HPDE6-E6E7 (cell line): ENCODE measurements around the gene WDR27.
"Not testable (repeated sequence)": the region's sequence is repeated elsewhere in the genome, so short reads cannot be mapped to it uniquely, and the experiment has no call there.

ENCODE experiments used
- DNase-seq: peaks from one replicate; pipeline ENCODE4 v3.0.0; 2011; ENCODE audit warnings: missing footprints; ENCODE audit errors: extremely low spot score

Gene WDR27

DNA sequence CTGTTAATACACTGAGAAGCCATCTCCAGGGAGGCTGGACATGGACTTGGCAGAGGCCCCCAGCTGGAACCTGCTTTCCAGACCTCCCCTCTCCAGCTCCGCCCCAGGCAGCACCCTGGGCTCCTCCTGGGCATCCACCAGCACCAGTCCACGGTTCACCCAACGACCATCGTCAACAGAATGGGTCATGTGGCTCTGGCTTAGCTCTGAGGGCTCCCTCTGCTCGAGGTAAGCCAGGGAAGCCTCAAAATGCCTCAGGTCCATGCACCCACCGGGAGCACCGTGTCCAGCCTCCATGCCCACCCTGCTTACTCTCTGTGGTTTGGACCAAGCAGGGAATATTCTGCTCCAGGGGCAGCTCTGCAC lies 40.5 kb downstream of the WDR27 start:
- no peak for DNase-seq

DNA sequence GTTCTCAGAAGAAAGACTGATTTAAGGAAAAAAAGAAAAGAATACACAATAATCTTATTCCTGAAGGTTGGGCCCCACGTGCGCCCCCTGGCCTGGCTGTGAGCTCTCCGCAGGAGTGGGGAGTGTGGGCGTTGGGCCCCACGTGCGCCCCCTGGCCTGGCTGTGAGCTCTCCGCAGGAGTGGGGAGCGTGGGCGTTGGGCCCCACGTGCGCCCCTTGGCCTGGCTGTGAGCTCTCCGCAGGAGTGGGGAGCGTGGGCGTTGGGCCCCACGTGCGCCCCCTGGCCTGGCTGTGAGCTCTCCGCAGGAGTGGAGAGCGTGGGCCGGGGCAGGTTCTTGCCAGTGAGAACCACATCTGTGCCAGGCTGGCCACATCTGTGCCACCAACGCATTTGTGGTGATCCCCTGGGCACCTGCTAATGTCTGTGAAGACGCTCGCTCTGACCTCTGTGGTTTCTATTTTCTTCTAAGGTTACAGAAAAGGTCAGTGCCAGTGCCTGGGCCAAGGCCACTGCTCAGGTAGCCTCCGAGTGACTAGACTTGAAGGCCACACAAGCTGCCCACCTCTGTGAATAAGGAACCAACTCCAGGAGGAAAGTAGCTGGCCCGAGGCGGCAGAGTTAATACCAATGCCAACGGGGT lies 41.0 kb downstream of the WDR27 start:
- no peak for DNase-seq

DNA sequence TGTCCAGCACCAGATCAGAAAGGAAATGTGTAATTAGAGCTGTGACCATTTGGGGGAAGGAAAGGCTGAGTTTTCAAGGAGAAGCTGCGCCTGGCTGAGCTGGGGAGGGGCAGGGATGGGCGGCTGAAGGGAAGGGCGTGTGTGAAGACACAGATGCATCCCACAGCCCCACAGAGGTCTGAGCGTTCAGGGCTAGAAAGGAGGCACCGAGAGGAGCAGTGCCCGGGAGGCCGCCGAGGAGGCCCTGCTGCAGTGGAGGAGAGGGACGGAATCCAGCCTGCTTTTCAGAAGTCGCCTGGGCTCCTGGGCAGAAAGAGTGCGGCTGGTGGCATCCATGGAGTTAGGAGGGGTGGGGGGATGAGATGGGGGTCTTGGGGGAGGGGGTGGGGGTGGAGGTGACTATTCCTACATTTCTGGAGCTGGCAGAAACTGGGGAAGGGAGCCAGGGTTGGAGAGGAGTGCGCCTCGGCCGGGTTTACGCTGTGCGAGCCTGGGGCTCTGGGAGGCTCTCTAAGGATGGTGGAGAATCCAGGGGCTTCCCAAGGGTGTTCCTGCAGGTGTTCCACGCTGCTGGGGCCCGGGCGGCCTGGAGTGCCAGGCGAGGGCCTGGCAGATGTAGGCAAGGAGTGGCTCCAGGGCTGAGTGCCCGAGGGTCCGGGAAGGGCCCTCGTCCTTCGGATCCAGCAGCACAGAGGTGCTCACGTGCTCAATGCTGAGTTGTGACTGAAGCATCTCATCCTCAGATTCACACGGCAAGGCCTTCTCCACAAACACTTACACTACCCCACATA lies 41.8 kb downstream of the WDR27 start:
- no peak for DNase-seq

DNA sequence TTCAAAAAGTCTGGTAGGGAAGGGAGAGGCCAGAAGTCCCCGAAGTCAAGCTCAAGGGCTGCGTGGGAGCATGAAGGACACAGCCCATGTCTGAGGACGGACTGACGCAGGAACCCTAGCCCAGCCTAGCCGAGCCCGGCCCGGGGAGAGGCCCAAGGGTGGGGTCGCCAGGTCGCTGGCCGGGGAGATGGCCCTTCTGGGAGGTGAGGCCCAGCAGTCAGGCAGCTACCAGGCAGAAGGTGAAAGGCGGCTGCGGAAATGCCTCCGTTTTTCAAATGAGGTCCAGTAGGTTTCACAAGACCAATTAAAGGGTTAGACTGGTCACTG lies 44.6 kb downstream of the WDR27 start:
- no peak for DNase-seq

DNA sequence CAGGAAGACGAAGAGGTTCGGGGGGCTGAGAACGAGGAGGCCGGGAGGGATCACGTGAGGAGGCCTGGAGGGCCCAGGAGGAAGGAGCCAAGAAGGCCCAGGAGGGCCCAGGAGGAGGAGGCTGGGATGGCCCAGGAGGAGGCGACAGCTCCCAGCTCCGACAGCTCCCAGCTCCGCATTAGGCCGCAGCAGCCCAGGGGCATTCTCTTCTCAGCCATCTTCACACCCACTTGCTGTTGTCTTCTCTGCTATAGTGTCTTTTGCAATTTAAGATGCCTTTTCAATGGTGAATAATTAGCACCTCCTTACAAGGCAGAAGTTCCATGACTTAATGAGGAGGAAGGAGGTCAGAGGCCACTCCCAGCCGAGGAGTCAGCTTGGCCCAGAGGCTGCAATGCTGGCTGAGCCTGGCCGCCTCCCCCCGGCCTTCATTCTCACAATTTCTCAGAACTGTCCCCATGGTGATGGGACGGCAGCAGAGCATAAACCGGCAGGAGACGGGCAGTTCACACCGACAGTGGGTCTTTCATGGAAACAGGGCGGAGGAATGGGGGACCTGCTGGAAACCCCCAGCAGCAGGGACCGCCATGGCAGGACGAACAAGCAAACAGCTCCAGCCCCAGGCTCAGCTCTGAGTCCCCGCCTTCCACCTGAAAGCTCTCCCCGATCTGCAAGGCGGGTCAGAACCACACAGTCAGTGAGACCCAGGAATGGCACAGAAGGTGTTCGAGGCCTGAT lies 45.1 kb downstream of the WDR27 start:
- DNase-seq: no peak

DNA sequence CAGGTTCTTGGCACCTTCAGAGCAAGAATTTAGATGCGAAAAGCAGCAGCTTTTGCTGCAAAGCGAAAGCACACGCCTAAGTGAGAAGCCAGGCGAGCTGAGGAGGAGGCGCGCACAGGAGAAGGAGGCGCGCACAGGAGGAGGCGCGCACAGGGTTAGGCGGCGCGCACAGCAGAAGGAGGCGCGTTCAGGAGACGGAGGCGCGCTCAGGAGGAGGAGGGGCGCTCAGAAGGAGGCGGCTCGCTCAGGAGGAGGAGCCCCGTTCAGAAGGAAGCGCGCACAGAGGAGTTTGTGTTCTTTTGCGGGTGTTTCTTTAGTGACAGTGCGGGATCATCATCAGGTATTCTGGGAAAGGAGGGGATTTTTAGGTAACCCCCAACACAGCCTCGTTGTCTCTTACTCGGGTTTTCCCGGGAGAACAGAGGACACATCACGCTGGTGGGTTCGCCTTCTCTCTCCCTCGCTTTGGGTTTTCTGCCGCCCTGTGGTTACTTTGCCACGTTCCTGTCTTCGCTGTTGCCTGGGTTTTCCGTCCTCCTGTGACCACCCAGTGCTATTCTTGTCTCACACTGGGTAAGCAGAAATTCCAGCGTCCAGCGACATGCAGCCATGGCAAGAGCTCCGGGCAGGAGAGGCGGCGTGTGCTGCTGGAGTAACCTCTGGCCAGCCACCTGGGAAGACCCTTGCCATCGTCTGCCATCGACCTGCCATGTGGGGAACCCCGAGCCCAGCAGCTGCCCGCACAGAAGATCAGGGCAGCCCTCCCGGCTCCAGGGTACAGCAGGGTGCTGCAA lies 47.0 kb downstream of the WDR27 start:
- DNase-seq: peak; percentile 22

DNA sequence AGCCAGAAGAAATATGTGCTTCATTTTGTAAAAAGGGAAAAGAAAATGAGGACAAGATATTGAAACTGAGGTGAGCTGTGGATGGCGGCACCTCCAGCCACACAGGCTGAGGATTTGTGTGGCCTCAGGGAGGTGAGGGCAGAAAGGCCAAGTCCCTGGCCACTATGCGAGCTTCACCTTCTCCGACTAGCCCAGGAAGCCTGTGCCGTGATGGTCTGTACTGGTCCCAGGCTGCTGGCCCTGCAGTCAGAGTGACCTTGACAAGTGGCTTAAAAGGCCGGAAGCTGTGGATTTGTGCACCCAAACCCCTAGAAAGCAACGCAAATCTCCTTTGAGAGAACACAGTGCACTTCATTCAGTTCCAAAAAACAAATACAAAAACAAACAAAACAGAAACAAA lies 48.1 kb downstream of the WDR27 start:
- no peak for DNase-seq

DNA sequence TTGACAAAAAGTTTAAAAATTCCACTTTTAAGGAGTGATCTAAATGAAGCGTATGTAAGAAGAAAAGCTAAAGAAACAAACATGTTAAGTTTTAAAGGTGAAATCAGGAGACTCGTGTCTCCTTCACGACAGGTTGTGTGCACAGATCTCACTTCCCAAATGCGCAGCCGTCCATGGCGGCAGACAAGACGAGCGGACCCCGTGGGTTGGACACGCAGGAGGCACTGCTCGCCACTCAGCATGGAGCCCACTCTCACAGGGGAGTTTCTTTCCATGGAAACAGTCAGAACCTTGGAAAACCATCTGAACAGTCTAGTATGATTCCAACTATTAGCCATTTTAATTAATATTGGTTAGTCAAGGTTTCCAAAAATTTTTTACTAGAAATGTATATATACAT lies 48.9 kb downstream of the WDR27 start:
- no peak for DNase-seq

DNA sequence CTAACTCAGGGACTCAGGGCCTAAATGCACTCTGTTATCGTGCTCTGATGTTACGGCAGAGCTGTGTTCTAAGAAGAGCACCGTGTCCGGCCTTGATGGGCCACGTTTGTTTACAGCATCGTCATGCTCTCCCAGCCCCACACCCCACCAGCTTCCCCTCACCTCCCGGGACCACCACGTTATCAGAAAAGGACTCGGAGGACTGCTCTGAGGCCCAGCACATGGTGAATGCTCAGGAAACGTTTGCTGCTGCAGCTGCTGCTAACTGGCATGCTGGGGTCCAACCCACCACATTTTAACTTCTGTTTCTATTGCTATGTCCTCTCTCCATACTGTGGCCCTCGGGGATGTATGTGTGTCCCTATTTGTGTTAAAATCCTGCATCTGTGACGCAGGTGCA lies 50.3 kb downstream of the WDR27 start:
- DNase-seq: no peak

DNA sequence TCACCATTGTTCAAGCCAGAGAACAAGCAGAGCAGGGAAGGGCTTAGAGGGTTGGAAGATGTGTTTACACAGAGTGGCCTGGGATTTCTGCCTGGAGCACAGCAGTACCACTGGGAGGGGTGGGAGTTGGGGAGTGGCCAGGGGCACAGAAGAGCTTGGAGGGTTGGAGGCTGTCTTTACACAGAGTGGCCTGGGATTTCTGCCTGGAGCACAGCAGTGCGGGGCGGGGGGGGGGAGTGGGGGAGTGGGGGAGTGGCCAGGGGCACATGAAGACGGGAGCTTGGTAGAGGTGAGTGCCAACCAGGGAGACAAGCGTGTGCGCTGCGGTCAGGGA lies 50.9 kb downstream of the WDR27 start:
- DNase-seq: no peak

DNA sequence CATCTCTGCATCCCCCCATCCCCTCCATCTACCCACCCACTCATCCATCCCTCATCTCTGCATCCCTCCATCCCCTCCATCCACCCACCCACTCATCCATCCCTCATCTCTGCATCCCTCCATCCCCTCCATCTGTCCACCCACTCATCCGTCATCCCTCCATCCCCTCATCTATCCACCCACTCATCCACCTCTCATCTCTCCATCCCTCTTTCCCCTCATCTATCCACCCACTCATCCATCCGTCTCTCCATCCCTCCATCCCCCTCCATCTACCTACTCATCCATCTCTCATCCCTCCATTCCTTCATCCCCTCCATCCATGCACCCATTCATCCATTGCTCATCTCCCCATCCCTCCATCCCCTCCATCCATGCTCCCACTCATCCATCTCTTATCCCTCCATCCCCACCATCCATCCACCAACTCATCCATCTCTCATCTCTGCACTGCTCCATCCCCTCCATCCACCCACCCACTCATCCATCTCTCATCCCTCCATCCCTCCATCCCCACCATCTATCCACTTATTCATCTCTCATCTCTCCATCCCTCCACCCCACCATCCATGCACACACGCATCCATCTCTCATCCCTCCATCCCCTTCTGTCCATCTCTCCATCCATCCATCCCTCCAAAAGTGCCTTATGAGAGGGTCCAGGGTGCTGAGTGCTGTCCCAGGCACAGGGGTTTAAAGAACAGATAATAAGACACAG lies 51.4 kb downstream of the WDR27 start:
- DNase-seq: no peak

DNA sequence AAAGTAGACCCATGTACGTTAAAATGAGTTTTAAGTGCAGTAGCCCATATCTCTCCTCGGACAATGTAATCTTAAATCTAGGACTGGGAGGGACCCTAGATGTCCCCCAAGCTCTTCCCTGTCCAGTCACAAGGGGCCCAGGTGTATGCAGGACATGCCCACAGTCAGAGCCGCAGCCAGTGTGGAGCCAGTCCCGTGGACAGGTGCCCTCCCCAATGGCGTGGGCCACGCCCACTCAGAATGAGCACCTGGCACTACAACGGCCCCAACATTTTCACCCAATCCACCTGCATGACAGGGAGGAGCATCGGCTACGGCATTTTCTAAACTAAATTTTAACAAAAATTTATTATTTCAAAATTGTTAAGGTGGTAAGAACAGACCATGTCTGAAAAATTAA lies 53.2 kb downstream of the WDR27 start:
- no peak for DNase-seq

DNA sequence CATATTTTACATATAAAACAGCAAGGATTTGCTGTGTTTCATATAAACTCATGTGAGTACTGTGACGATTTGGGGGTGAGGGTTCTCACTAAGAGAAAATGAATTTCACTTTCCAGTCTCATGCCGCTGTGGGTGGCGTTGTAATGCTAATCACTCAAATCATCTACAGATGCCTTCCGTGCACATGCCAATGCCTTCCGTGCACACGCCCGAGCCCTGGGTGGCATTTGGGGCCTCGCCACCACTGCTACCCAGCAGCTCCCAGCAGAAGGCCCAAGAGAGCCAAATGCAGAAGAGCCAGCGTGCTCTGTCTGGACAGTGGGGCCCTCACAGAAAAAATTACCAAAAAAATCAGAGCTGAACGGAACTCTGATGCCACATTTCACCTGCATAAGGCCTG lies 53.7 kb downstream of the WDR27 start:
- DNase-seq: no peak

DNA sequence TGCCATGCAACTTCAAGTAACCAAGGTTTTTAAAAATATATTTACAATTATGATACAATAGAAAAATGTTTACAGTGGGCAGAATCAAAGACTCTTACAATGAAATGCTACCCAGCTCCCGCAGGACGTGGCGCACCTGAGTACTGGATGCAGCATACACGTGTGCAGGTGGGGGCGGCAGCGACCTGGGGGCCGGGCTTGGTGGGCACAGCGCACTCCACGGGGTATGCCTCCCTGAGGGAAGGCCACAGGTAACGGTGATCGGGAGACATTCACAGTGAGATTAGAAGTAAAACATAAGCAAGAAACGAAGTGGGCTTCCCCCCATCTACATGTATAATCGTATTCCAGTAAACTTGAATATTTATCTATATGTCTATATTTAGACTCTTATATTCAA lies 54.2 kb downstream of the WDR27 start:
- DNase-seq: no peak

DNA sequence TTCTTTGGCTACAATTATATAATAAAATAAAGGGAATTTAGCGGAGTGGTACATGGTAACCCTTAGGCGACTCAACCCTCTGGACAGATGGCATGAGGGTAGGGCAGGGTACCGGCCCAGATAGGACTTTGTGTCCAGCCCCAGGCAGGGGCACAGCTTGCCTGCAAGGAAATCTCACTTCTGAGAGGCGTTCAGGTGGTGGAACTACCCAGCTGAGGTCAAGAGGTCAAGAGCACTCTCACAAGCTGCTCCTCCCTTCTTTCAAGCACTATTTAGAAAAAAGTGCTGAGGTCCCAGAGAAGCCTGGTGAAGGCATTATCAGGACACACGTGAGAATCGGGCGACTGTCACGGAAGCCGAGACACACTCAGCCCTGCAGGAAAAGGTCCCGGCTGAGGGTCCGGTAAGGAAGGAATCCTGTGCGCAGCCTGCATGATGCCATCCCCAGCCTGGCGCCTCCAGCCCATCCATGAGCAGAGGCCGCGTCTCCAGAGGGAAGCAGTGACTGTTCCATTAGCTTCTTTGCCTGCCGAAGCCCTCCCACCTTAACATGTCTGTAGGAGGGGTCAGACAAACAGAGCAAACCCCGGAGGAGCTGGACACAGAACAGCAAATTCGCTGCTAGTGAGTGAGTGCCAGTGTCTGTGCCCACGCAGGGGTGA lies 54.8 kb downstream of the WDR27 start:
- DNase-seq: no peak

DNA sequence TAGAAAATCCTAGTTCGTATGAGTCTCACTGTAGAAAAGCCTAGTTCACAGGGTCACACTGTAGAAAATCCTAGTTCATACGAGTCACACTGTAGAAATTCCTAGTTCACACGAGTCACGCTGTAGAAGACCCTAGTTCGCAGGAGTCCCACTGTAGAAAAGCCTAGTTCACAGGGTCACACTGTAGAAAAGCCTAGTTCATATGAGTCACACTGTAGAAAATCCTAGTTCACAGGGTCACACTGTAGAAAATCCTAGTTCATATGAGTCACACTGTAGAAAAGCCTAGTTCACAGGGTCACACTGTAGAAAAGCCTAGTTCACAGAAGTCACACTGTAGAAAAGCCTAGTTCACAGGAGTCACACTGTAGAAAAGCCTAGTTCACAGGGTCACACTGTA lies 56.4 kb downstream of the WDR27 start:
- not testable (repeated sequence) for DNase-seq

DNA sequence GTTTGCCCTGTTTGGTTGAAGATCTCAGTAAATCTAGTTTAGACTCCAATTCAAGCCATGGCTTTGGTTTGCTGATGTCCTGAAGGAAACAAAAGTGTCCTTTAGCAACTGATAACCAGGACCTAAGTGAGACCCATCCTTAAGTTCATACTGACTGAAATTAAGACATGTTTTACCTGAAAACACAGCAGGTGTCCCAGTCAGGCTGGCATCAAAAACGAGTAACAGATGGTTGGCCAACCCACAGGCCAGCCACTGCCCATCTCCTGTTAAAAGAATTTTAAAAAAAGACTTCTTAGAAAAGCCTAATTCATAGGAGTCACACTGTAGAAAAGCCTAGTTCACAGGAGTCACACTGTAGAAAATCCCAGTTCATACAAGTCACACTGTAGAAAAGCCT lies 58.3 kb downstream of the WDR27 start:
- DNase-seq: no peak

DNA sequence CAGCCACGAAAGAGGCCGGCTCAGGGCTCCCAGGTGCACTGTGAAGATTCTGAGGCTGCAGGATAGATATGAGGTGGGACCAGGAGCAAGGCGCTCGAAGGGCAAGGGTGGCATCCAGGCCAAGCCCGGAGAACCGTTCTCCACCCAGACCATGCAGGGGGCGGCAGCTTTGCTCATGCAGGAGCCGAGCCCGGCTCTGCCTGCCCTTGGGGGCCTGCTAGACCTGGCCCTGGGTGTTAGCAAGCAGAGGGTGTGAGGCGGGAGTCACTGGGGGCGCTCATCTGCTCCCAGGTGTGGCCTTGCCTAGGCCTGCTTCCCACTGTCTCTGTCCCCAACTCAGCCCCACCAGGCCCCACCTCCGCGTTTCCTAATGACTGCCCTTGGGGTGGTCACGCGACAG lies 59.4 kb downstream of the WDR27 start:
- no peak for DNase-seq

DNA sequence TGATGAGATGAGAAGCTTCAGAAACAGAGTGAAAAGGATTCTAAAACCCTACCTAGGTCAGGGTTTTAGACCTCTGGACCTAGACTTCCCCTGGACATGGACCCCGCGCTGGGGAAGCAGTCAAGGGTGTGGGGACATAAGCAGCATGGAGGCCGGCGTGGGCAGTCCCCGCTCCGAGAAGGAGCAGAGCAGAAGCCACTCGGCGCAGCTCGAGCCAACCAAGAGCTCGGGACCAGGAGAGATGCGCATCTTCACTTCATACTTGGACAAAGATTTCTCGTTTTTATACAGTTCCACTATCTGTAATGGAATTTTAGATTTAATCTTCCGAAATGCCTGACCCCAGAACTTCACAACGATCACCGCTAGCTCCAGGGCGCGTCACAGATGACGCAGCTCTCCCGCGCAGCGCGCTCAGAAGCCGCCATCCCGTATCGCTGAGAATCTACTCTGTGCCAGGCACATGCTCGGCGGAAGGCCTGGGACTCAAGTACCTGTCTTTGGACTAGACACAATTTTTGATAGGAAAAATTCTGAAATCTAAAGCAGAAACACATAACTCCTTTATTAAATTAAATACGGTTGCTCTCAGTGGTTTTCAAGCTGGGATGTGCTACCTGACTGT lies 60.3 kb downstream of the WDR27 start:
- DNase-seq: no peak

DNA sequence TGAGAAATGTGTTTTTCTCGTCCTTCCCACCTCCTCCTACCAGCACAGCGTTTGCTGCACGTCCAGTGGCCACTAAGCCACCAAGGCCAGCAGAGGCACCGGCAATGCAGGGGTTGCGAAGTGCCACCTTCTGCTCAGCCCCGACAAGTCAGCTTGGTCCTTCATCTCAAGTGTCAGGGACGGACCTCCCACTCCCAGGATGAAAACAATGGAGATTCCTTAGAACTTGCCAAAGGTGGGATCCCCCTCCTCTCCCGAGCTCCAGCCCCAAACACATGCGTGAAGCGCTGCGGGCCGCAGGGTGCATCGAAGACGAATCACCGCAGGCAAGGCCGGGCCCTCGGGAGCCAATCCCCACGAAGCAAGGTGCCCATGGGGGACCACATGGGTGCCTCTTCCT lies 60.8 kb downstream of the WDR27 start:
- DNase-seq: no peak

DNA sequence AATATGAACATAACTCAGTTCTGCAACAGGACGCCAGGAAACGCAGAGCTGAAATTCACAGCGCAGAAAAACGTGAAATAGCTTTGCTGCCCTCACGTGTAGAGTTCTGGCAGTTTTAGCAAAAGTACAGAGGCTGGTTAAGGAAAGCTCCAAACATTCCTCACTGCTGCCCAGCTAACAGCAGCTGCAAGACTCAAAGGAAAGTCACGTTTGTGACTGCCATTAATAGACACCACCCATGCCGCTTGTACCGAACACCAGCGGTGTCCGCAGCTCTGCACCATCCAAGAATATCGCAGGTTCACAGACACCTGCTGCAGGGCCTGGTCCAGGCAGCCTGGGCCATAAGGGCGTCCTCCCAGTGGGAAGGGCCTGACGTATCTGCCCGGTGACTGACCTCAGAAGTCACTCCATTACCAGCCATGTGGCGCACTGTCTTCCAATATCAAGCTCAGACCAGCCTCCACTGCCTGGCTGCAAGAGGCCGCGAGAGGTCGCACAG lies 61.4 kb downstream of the WDR27 start:
- DNase-seq: no peak
